IPS-18a (cell line): ENCODE results near the gene MYCL.

Experiments
- H3K27ac ChIP-seq: one replicate; pipeline ENCODE4 v1.5.1; 2013; ENCODE audit warnings: low read length
- H3K27me3 ChIP-seq: one replicate; pipeline ENCODE4 v1.6.1; 2013; ENCODE audit warnings: mild to moderate bottlenecking, low read length; ENCODE audit not compliant: control insufficient read depth, insufficient read depth
- H3K36me3 ChIP-seq: one replicate; pipeline ENCODE4 v1.6.1; 2013; ENCODE audit warnings: low read depth, low read length; ENCODE audit not compliant: control insufficient read depth
- H3K4me1 ChIP-seq: one replicate; pipeline ENCODE4 v1.6.1; 2013; ENCODE audit warnings: low read depth, low read length; ENCODE audit not compliant: control insufficient read depth
- H3K4me3 ChIP-seq: one replicate; pipeline ENCODE4 v1.5.1; 2013; ENCODE audit warnings: low read length
- H3K9ac ChIP-seq: one replicate; pipeline ENCODE4 v1.6.1; 2013; ENCODE audit warnings: mild to moderate bottlenecking, low read length, moderate library complexity
- H3K9me3 ChIP-seq: one replicate; pipeline ENCODE4 v1.6.1; 2013; ENCODE audit warnings: low read depth, low read length; ENCODE audit not compliant: control insufficient read depth

The MYCL gene

GRCh38 chr1:39858315-39858714 is 43.4 kb downstream of the MYCL start:
- Histone ChIP-seq H3K4me3 (no peak overlapping the region), H3K9ac (no peak overlapping the region), H3K27me3 (no peaks in the 10 kb centered on the region), H3K36me3 (peaks cover 17% of the 10 kb centered on the region), H3K27ac (no peak overlapping the region), H3K4me1 (no peaks in the 10 kb centered on the region), H3K9me3 (no peaks in the 10 kb centered on the region)

- H3K4me1 ChIP-seq: no peaks in the 10 kb centered on the region
- no peak overlapping the region for H3K9ac ChIP-seq
- no peak overlapping the region for H3K4me3 ChIP-seq
- no peaks in the 10 kb centered on the region for H3K27me3 ChIP-seq
- H3K9me3 ChIP-seq: no peaks in the 10 kb centered on the region
- peaks cover 16% of the 10 kb centered on the region for H3K36me3 ChIP-seq
- no peak overlapping the region for H3K27ac ChIP-seq
Measured at GRCh38 chr1:39857126-39857878, 44.4 kb downstream of the MYCL start.

GRCh38 chr1:39854738-39855137 is 47.0 kb downstream of the MYCL start:
- peaks cover 16% of the 10 kb centered on the region for H3K36me3 ChIP-seq

GRCh38 chr1:39854314-39854713 is 47.4 kb downstream of the MYCL start:
- no peaks in the 10 kb centered on the region for H3K9me3 ChIP-seq
- peaks cover 16% of the 10 kb centered on the region for H3K36me3 ChIP-seq
- no peak overlapping the region for H3K27ac ChIP-seq

More at GRCh38 chr1:39854738-39855137, 47.0 kb downstream of the MYCL start:
- no peak overlapping the region for H3K9ac ChIP-seq
- H3K9me3 ChIP-seq: no peaks in the 10 kb centered on the region
- H3K4me3 ChIP-seq: no peak overlapping the region
- no peaks in the 10 kb centered on the region for H3K4me1 ChIP-seq
- no peaks in the 10 kb centered on the region for H3K27me3 ChIP-seq
- no peak overlapping the region for H3K27ac ChIP-seq

GRCh38 chr1:39852876-39853275 is 48.8 kb downstream of the MYCL start:
- Histone ChIP-seq H3K4me3 (no peak overlapping the region), H3K27ac (no peak overlapping the region), H3K27me3 (no peaks in the 10 kb centered on the region), H3K9me3 (no peaks in the 10 kb centered on the region), H3K36me3 (peaks cover 21% of the 10 kb centered on the region), H3K4me1 (no peaks in the 10 kb centered on the region), H3K9ac (no peak overlapping the region)

More at GRCh38 chr1:39854314-39854713, 47.4 kb downstream of the MYCL start:
- Histone ChIP-seq H3K4me1 (no peaks in the 10 kb centered on the region), H3K4me3 (no peak overlapping the region), H3K9ac (no peak overlapping the region), H3K27me3 (no peaks in the 10 kb centered on the region)

- H3K4me1 ChIP-seq: no peaks in the 10 kb centered on the region
- no peaks in the 10 kb centered on the region for H3K9me3 ChIP-seq
- H3K27me3 ChIP-seq: no peaks in the 10 kb centered on the region
- H3K4me3 ChIP-seq: no peak overlapping the region
- H3K27ac ChIP-seq: no peak overlapping the region
- no peak overlapping the region for H3K9ac ChIP-seq
- peaks cover 26% of the 10 kb centered on the region for H3K36me3 ChIP-seq
Measured at GRCh38 chr1:39852214-39852791, 49.4 kb downstream of the MYCL start.

- H3K27ac ChIP-seq: no peak overlapping the region
- no peaks in the 10 kb centered on the region for H3K27me3 ChIP-seq
- H3K9ac ChIP-seq: no peak overlapping the region
- no peaks in the 10 kb centered on the region for H3K4me1 ChIP-seq
- H3K4me3 ChIP-seq: no peak overlapping the region
- H3K9me3 ChIP-seq: no peaks in the 10 kb centered on the region
- peaks cover 42% of the 10 kb centered on the region for H3K36me3 ChIP-seq
Measured at GRCh38 chr1:39850606-39851216, 51.0 kb downstream of the MYCL start.

GRCh38 chr1:39849203-39849602 is 52.5 kb downstream of the MYCL start:
- Histone ChIP-seq H3K27me3 (no peaks in the 10 kb centered on the region), H3K27ac (no peak overlapping the region), H3K9ac (no peak overlapping the region), H3K4me1 (no peaks in the 10 kb centered on the region), H3K9me3 (no peaks in the 10 kb centered on the region), H3K4me3 (no peak overlapping the region), H3K36me3 (peaks cover 42% of the 10 kb centered on the region)

GRCh38 chr1:39847940-39848339 is 53.8 kb downstream of the MYCL start:
- Histone ChIP-seq H3K27me3 (no peaks in the 10 kb centered on the region), H3K9me3 (no peaks in the 10 kb centered on the region), H3K4me1 (no peaks in the 10 kb centered on the region), H3K4me3 (no peak overlapping the region), H3K27ac (no peak overlapping the region), H3K36me3 (peaks cover 49% of the 10 kb centered on the region), H3K9ac (no peak overlapping the region)

- H3K36me3 ChIP-seq: peaks cover 60% of the 10 kb centered on the region
- no peaks in the 10 kb centered on the region for H3K4me1 ChIP-seq
Measured at GRCh38 chr1:39846796-39847195, 54.9 kb downstream of the MYCL start.

GRCh38 chr1:39845569-39846566 is 55.8 kb downstream of the MYCL start:
- Histone ChIP-seq H3K27ac (no peak overlapping the region), H3K36me3 (peaks cover 69% of the 10 kb centered on the region), H3K9me3 (no peaks in the 10 kb centered on the region), H3K4me1 (no peaks in the 10 kb centered on the region), H3K9ac (no peak overlapping the region), H3K27me3 (no peaks in the 10 kb centered on the region), H3K4me3 (no peak overlapping the region)

More at GRCh38 chr1:39846796-39847195, 54.9 kb downstream of the MYCL start:
- Histone ChIP-seq H3K27me3 (no peaks in the 10 kb centered on the region), H3K9ac (no peak overlapping the region), H3K4me3 (no peak overlapping the region), H3K9me3 (no peaks in the 10 kb centered on the region), H3K27ac (no peak overlapping the region)
